Esophagus squamous epithelium (tissue), 4 donors: ENCODE measurements around the gene CPN1.

Experiments used
- CTCF ChIP-seq, 6 experiments: fragments of 450-650 bp in 4 of 6; fragments of 200-600 bp in 2 of 6; sonication (generic) in 2 of 6; IDR thresholded peaks; one replicate each; pipeline ENCODE4 v1.5.1; 2016 to 2019; ENCODE audit warnings: antibody characterized with exemption in 6 of 6, mild to moderate bottlenecking in 4 of 6, moderate library complexity in 4 of 6
- POLR2A ChIP-seq, 4 donors: fragments of 450-650 bp; IDR thresholded peaks; one replicate each; pipeline ENCODE4 v1.6.1; 2017; ENCODE audit warnings: antibody characterized with exemption in 4 of 4, mild to moderate bottlenecking in 4 of 4, moderate library complexity in 3 of 4

DNA sequence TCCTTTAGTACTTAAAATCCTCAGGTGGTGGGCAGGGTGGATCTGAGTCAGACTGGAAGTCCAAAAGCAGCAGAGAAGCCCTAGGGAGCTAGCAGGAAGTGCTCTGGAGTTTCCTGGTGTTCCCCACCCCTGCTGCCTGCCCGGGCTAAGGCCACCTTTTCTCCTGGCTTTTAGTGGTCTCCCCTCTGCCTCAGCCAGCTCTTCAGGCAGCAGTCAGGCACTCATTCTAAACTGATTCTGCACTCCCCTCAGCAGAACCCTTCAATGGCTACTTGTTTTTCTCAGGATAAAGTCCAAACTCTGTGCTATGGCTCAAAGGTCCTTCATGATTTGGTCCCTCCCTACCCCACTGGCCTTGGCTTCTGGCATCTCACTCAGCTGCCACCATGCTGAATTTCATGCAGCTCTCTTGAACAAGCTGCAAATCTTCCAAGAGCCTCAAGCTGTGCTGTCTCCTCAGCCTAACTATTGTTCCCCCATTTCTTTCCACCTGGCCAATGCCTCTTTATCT is 43.1 kb downstream of the CPN1 start:
- TF ChIP-seq CTCF (IDR thresholded peaks at IDR 0.05): no peak
- no peak for TF ChIP-seq POLR2A (IDR thresholded peaks at IDR 0.05)
